22Rv1 (cell line): Measurements from ENCODE around the gene RAD9B.

Experiments
- H3K27ac ChIP-seq: fragments of 450-650 bp; 2 replicates; pipeline ENCODE4 v1.5.1; 2017
- ZFX ChIP-seq: fragments of 450-650 bp; IDR thresholded peaks from 2 replicates; pipeline ENCODE4 v1.6.1; 2017; ENCODE audit warnings: antibody characterized with exemption, borderline replicate concordance
- TF ChIP-seq, protein P1 (sequence below): fragments of 450-650 bp; IDR thresholded peaks from 2 replicates; pipeline ENCODE4 v1.5.1; 2017; ENCODE audit warnings: mild to moderate bottlenecking

Gene RAD9B

DNA sequence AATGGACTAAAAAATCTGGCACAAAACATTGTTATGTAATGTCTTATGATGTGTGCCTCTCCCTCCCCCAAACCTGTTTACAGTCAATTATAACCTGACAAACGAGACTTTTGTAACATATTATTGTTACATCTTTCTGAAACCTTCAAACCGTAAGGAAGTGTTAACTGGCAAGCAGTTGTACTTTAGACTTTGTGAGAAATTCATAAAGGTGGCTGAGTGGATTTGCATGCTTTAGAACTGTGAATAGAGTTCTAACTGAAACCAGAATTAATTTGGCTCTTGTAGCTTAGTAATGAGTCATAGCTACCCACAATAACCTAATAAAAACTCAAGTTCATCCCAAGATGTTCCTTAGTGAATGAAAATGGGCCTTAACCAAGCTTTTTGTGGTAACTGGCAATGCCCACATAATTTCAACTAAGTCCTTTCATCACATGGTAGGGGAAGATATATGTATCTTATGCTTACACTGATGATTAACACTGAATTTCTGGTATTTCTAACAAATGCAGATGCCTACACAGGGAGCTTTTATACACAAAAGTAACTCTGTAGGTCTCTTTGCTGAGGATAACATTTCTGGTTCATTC lies 29.7 kb downstream of the RAD9B start:
- TF ChIP-seq, protein P1, sequence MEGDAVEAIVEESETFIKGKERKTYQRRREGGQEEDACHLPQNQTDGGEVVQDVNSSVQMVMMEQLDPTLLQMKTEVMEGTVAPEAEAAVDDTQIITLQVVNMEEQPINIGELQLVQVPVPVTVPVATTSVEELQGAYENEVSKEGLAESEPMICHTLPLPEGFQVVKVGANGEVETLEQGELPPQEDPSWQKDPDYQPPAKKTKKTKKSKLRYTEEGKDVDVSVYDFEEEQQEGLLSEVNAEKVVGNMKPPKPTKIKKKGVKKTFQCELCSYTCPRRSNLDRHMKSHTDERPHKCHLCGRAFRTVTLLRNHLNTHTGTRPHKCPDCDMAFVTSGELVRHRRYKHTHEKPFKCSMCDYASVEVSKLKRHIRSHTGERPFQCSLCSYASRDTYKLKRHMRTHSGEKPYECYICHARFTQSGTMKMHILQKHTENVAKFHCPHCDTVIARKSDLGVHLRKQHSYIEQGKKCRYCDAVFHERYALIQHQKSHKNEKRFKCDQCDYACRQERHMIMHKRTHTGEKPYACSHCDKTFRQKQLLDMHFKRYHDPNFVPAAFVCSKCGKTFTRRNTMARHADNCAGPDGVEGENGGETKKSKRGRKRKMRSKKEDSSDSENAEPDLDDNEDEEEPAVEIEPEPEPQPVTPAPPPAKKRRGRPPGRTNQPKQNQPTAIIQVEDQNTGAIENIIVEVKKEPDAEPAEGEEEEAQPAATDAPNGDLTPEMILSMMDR: no peak
- no peak for TF ChIP-seq ZFX
- no peak overlapping the region for H3K27ac ChIP-seq

DNA sequence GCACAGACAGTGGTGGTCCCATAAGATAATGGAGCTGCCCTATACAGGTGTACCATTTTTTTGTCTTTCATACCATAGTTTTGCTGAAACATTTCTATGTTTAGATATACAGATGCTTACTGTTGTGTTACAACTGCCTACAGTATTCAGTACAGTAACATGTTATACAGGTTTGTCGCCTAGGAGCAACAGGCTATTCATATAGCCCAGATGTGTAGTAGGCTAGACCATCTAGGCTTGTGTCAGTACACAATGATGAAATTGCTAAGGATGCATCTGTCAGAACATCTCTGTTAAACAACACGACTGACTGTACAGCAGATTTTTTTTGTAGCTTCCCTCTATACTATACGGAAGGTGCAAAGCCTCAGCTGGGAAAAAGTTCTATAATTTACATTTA lies 30.5 kb downstream of the RAD9B start:
- no peak for TF ChIP-seq ZFX
- TF ChIP-seq, protein P1: no peak
- H3K27ac ChIP-seq: no peak overlapping the region

DNA sequence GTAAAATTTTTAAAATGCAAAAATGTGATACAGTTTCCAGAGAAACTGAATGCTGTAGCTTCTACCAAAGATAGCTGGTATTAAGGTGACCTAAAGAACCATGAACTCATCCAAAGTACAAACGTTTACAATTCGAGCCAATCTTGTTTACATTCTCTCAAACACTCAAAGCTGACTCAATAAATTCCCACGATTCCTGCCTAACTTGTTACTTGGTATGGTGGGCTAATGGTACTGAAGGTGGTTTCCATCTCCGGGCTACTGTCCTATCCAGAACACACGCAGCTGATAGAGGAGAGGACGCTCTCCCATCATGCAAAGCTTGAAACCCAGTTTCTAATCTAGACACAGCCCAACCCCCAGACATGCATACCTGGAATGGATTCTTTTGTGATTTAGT lies 31.5 kb downstream of the RAD9B start:
- TF ChIP-seq, protein P1: no peak
- TF ChIP-seq ZFX: no peak
- H3K27ac ChIP-seq: no peak overlapping the region

DNA sequence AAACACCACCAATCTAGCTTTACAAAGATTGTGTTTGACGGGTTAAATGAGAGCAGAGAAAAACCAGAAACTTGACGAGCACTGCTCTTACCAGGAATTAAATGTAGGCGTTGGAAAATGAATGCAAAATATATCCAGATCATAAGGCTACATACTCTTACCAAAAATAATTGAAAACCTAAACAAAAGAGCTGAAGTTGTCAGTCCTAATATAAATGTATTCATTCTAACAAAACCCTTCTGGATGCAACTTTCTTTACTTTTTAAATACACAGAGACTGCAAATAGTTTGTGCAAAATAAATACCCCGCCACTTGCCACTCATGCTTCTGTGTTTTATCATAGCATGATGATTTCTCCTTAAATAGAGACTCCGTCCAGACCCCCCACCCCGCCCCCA lies 32.7 kb downstream of the RAD9B start:
- H3K27ac ChIP-seq: no peak overlapping the region
- TF ChIP-seq, protein P1: no peak
- TF ChIP-seq ZFX: no peak

DNA sequence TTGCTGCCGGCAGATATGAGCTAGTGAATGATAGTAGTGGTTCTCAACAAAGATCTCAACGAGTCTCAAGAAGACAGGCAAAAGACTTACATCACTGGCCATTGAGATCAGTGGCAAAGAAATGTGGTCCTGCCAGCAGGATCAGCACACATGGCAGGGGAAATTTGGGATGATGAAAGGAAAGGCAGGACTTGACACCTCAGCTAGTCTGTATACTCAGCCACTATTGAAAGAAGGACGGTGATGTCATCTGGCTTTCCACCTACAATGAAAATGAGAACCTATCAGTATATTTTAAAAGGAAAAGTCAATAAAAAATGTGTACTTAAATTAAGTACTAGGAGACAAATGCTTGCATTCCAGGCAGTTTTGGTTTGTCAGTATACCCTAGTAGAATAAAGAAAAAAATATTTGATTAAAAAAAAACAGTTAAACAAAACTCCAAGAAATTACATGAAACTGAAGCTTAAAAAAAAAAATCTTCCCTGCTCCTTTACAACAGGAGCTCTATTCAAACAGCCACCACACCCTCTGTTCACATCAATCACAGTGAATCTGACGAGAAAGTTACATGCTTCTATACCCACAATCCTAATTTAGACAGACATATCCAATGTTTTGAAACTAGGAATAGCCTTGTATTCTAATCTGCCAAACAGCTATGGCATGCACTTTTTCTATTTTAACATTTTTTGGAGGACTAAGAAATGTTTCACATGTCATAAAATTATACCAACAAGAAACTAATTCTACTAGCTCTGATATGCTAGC lies 34.9 kb downstream of the RAD9B start:
- H3K27ac ChIP-seq: no peak overlapping the region
- TF ChIP-seq, protein P1: no peak
- no peak for TF ChIP-seq ZFX

DNA sequence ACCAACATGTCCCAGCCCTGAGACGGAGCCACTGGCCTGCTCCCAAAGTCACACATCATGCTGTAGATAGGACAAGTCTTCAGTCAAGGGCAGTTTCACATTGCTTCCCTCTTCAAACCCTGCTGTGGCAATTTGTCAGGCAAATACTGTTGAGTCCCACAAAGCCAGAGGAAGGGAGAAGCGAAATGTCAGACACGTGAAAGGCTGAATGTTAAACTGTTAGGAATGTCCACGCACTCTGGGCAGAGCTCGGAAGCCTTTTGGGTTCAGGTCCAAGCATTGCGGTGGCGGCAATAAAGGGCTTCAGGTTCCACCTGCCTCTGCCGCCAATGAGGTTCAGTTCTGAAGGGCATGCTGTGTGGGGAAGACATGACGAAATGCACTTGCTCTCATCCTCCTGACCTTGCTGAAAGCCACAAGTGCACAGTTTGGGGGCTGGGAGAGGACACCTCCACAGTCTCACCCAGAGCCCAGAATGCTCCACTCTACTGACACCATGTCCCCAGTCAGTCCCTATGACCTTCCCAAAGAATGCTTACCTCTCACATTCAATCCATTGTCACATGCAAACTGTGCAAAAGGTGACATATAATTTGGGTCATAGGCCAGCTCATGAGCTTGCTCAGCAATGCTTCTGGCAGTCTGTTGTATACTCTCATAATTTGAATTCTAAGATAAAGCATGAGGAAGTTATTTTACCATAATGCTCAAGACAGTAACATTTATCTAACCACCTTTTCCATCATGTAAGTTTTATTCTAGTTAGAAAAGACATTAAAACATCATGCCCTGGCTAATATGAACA lies 35.7 kb downstream of the RAD9B start:
- TF ChIP-seq, protein P1: no peak
- no peak for TF ChIP-seq ZFX
- no peak overlapping the region for H3K27ac ChIP-seq
